HG03378 (cell line): ENCODE measurements around the gene GRAP.

ENCODE experiments used
- ATAC-seq: cut with Tn5 transposase; IDR thresholded peaks from one replicate; pipeline ENCODE4 v1.9.1; 2021; ENCODE audit warnings: mild to moderate bottlenecking, moderate library complexity; ENCODE audit not compliant: unreplicated experiment

Gene GRAP

GRCh38 chr17:18986541-18987229, 60.1 kb downstream of the GRAP start:
- ATAC-seq: no peak

- no peak for ATAC-seq
Observed at GRCh38 chr17:18985475-18985874, 61.3 kb downstream of the GRAP start.

GRCh38 chr17:18984273-18985114, 62.3 kb downstream of the GRAP start:
- ATAC-seq: no peak

GRCh38 chr17:18981642-18982424, 64.9 kb downstream of the GRAP start:
- ATAC-seq: no peak

DNA sequence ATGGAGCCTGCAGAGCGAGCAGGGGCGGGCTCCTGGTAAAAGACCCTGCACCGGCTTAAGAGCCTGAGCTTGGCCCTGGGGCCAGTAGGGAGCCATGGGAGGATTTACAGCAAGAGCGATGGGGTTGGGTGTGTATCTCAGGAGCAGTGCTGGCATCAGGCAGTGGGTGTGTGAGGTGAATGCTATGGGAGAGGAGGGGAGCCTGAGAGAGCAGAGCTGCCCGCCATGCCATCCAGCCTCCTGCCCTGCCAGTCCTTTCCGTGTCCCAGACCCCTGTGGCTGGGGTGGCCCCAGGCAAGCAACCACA, 65.5 kb downstream of the GRAP start:
- no peak for ATAC-seq

DNA sequence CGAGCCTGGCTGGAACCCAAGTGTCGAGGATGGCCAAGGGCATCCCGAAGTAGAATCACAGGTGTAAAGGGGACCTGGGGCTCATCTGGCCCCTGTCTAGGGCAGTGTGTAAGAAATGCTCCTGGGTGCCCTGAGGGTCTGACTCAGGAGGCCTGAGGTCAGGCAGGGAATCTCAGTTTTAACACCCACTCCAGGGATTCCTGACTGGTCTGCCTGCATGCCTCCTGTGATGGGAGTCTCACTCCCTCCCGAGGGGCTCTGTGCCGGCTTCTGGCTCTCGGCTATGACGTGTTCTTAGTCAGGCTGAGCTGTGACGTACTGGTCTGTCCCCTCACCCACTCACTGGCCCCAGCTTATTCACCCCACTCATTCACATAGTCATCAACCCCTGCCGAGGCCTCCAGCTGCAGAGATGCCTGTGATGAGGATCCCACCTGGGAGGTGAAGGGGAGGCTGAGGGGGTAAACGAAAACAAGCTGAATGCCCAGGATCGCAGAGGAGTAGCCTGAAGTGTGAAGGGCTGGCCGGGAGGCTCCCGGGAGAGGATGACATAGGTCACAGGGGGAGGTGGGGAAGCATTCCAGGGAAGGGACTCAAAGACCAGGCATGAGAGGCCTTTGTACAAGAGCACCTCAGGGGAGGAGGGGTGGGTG, 65.9 kb downstream of the GRAP start:
- ATAC-seq: no peak

- ATAC-seq: no peak
Observed at GRCh38 chr17:18978655-18979054, 68.1 kb downstream of the GRAP start.

- no peak for ATAC-seq
Observed at GRCh38 chr17:18978050-18978449, 68.7 kb downstream of the GRAP start.

DNA sequence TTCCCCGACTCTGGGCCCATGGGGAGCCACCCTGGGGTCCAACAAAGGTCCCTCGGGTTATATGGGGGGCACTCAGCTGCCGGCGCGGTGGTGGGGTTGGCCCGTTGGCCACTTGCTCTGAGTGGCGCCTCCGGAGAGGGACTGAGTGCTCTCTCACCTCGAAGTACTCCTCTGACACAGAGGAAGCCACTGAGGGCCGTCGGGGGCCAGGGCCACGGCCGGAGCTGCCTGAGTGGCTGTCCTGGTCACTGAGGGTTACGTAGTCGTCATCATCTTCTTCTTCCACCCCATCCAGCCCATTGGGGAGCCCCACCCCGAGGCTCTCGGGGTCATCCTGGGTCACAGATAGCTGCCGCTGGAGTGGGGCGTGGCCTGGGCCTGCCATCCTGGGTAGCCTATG, 69.1 kb downstream of the GRAP start:
- ATAC-seq: no peak

- no peak for ATAC-seq
Observed at GRCh38 chr17:18977021-18977420, 69.7 kb downstream of the GRAP start.

- ATAC-seq: no peak
Observed at GRCh38 chr17:18976201-18976600, 70.6 kb downstream of the GRAP start.

- ATAC-seq: no peak
Observed at GRCh38 chr17:18975597-18975996, 71.2 kb downstream of the GRAP start.

DNA sequence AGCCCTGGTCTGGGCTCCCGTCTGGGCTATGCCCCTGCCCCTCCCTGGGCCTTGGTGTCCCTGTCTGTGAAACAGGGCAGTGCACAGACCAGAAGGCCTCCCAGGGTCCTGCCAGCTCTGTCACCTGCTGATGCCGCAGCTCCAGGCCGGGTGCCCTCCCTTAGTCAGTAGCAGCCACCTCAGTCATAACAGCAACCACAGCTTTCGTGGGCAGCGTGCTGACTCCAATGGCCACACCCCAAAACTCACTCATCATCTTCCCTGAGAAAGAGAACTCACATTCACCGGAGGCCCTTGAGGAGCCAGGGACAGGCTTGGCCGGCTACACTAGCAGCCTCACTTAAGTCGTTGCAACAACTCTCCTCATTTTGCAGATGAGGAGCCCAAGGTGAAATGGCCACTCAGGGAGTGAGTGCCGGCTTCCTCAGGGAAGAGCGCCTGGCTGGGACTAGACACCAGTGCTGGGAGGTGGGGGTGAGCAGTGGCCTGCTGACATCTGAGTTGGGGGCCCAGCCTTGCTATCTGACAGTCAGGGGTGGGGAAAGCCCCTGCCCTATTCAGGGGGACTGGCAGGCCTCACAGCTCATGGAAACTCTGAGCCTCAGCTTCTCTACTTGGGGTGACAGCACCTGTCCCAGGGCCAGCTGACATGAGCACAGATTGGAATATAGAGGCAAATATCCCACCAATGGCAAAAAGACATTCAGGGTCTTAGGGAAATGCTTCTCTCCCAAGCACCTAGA, 72.2 kb downstream of the GRAP start:
- no peak for ATAC-seq

DNA sequence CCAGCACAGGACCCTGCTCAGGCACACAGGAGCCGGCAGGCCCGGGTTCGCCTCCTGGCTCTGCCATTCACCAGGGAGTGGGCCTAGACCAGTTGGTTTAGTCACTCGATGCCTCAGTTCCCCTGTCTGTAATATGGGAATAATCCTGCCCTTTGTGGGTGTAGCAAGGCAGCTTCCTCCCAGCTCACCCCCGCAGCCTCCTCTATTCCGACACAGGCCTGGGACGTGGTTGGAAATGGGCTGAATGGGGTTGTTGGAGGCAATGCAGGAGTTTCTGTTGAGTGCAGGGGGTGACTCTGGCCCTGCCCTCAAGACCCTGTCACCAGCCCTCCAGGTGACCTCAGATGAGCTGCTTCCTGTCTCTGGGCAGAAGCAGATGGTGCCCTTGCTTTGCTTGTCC, 75.0 kb downstream of the GRAP start:
- ATAC-seq: no peak
